Heart right ventricle (tissue), 16 donors: ENCODE data around the gene SH3TC1. TPM values are rescaled to one million over a fixed set of nuclear protein-coding genes. Genes with fewer than 3 reads are reported as not detected.

ENCODE experiments used
- ATAC-seq, 8 donors: fragments of 200-7000 bp; cut with Tn5 transposase; one replicate each; pipeline ENCODE4 v1.9.1; 2020; ENCODE audit warnings: mild to moderate bottlenecking in 8 of 8, moderate library complexity in 8 of 8, moderate number of reproducible peaks in 1 of 8
- DNase-seq, 2 donors: peaks; one replicate each; pipeline ENCODE4 v3.0.0-alpha.2; 2020
- H3K27ac ChIP-seq, 10 donors: fragments of 200-600 bp; sonication (generic) in 2 of 10; one replicate each; pipeline versions ENCODE4 v1.5.0 to v1.8.0; 2020 to 2022; ENCODE audit warnings: mild to moderate bottlenecking in 3 of 10
- H3K27me3 ChIP-seq, 7 donors: fragments of 200-600 bp; one replicate each; pipeline ENCODE4 v1.8.0; 2021 to 2022; ENCODE audit warnings: mild to moderate bottlenecking in 2 of 7
- H3K36me3 ChIP-seq, 9 donors: fragments of 200-600 bp; sonication (generic) in 1 of 9; one replicate each; pipeline versions ENCODE4 v1.5.0 to v1.8.0; 2020 to 2022; ENCODE audit warnings: mild to moderate bottlenecking in 2 of 9
- H3K4me1 ChIP-seq, 9 donors: fragments of 200-600 bp; sonication (generic) in 1 of 9; one replicate each; pipeline versions ENCODE4 v1.5.0 to v1.8.0; 2020 to 2022; ENCODE audit warnings: mild to moderate bottlenecking in 4 of 9
- H3K4me3 ChIP-seq, 10 donors: fragments of 200-600 bp; sonication (generic) in 2 of 10; one replicate each; pipeline versions ENCODE4 v1.5.0 to v1.8.0; 2020 to 2022; ENCODE audit warnings: mild to moderate bottlenecking in 7 of 10, moderate library complexity in 2 of 10
- H3K9me3 ChIP-seq, 11 donors: fragments of 200-600 bp in 10 of 11; sonication (generic) in 2 of 11; one replicate each; pipeline versions ENCODE4 v1.5.0 to v1.8.0; 2013 to 2022; ENCODE audit warnings: mild to moderate bottlenecking in 2 of 11, control low read depth in 1 of 11, moderate library complexity in 1 of 11
- WGBS, 2 donors: extraction: QIAGEN DNeasy Blood & Tissue Kit; methylation state at CpG; one replicate each; pipeline ENCODE4 v1.1.7; 2013; ENCODE audit warnings: inconsistent platforms in 1 of 2; 5-methylcytosine and 5-hydroxymethylcytosine counted together
- intact Hi-C, 10 donors: fragments of 100-400 bp; cut with DNase I; formaldehyde crosslinking; loops; one replicate each; pipeline versions ENCODE4 v1.11.1 to v1.14.2; 2022
- polyA plus RNA-seq, 2 donors: library from polyadenylated mRNA; stranded (reverse); fragments of 200-250 nt; gene quantifications; one replicate each; pipeline ENCODE4 v1.2.3, GENCODE V29; 2013
- total RNA-seq, 10 donors: library from RNA; stranded (reverse); fragmentation: NEBNext Ultra II Directional in 3 of 10; extraction: Animal tissue kit (Norgen Biotek cat#: 25700) in 3 of 10; gene quantifications; one replicate each; pipeline versions ENCODE4 v1.2.1 to v1.2.4, GENCODE V29; 2021 to 2023
- TF ChIP-seq, protein P1 (sequence below), 9 donors: fragments of 200-600 bp; sonication (generic) in 2 of 9; IDR thresholded peaks; one replicate each; pipeline versions ENCODE4 v1.5.0 to v1.8.0; 2021 to 2022; ENCODE audit warnings: antibody characterized with exemption in 9 of 9, mild to moderate bottlenecking in 5 of 9, moderate library complexity in 1 of 9
- donor health status: Arrhythmogenic right ventricular cardiomyopathy.
- donor health status: ischemic (EF 13 %, LVEDD 7.1; RV severe dilation, severe dysfunction).
- donor health status: healthy with polysubstance abuse.
- donor health status: DM: no; HTN: yes; CAD: no.
- donor health status: DM: no; HTN: no; CAD: no.
- donor health status: ischemic (EF 25% LVEDD 6.9; RV normal size, moderate dysfunction).
- donor health status: ischemic (EF 25% LVEDD 5.7; RV mildly dilated, moderate dysfunction).
- donor health status: healthy.
- donor health status: DM: yes; HTN: yes; CAD: no.
- donor health status: Ischemic cardiomyopathy.
- donor health status: ischemic (EF 35%, LVEDD 5.7; RV mildly dilated, moderate dysfunction).
- donor health status: nonischemic (EF 11% LVEDD 7.7; RV severe dilation, severe dysfunction).
- donor health status: DM: yes; HTN: yes; CAD: no.
- donor health status: PGD.
- donor health status: ischemic (EF 29% LVEDD 5.4; RV normal size, mild dysfunction).
- donor health status: nonischemic (EF 23%, LVEDD 6.1; RV moderate dilation, normal function).

Gene SH3TC1
- total and polyA plus RNA-seq, 12 donors: 7.4 to 22.8 (median 11.2) TPM

GRCh38 chr4:8278421-8279287, 79.6 kb downstream of the SH3TC1 start:
- H3K27me3 ChIP-seq: no peaks in the 10 kb centered on the region
- H3K36me3 ChIP-seq: peaks cover 0 to 12% (median 0%) of the 10 kb centered on the region in 9 donors
- H3K9me3 ChIP-seq: no peaks in the 10 kb centered on the region
- 52 to 61% methylated on average over 17 of the region's 17 CpGs for WGBS, 2 donors
- DNase-seq (peak in 1 of 2 donors; percentile 28), ATAC-seq (peak in 1 of 8 donors; percentile 8)
- peaks cover 47 to 84% (median 66%) of the 10 kb centered on the region in 9 donors for H3K4me1 ChIP-seq
- H3K27ac ChIP-seq: peak overlapping the region in 5 of 10 donors; percentile 9 to 39 (median 23)
- TF ChIP-seq, protein P1, sequence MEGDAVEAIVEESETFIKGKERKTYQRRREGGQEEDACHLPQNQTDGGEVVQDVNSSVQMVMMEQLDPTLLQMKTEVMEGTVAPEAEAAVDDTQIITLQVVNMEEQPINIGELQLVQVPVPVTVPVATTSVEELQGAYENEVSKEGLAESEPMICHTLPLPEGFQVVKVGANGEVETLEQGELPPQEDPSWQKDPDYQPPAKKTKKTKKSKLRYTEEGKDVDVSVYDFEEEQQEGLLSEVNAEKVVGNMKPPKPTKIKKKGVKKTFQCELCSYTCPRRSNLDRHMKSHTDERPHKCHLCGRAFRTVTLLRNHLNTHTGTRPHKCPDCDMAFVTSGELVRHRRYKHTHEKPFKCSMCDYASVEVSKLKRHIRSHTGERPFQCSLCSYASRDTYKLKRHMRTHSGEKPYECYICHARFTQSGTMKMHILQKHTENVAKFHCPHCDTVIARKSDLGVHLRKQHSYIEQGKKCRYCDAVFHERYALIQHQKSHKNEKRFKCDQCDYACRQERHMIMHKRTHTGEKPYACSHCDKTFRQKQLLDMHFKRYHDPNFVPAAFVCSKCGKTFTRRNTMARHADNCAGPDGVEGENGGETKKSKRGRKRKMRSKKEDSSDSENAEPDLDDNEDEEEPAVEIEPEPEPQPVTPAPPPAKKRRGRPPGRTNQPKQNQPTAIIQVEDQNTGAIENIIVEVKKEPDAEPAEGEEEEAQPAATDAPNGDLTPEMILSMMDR (IDR thresholded peaks at IDR 0.05): no peak
- intact Hi-C loops: loop anchor here in 1 of 10 donors (10.0 kb wide), 1 partner anchor 126 kb away; no protein-coding TSS in a partner anchor
- no peak overlapping the region for H3K4me3 ChIP-seq

DNA sequence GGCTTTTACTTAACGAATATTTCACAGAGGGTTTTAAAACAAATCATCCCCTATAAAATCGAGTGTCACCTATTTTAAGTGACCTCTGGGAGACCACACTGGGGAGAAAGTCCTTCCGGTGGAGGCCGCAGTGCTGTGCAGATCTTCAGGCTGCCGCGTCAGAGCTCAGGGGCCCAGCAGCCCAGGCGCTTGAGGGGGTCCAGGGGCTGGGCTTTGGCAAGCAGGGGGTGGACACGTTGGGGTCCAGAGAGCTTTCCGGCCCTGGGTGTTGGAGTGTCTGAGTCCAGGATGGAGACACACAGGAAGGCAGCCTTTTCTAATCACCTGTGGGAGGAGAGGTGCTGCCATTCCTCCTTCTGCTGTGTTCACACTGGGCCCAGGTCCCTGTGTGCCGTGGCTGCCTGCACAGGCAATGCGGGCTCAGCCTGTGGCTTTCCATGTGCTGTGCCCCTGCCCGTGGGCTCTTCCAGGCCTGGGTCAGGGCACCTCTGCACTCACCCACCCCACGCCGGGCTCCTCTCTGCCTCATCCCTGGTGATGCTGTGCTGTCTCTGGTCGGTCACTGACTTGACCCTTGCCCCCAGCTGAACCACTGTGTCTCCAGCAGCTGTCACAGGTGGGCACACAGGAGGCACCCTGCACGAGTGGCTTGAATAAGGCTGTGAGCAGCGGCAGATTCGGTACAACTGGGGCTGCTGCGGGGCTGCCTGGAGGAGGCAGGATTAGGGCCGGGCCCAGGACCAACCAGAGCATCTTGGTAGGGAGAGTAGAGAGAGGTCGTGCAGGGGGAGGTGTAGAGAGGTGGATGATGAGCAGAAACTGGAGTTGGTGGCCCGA, 80.4 kb downstream of the SH3TC1 start:
- intact Hi-C loops: loop anchor here in 1 of 10 donors (10.0 kb wide), 1 partner anchor 125 kb away; no protein-coding TSS in a partner anchor
- peak overlapping the region in 2 of 10 donors; percentile 6 to 21 for H3K27ac ChIP-seq

DNA sequence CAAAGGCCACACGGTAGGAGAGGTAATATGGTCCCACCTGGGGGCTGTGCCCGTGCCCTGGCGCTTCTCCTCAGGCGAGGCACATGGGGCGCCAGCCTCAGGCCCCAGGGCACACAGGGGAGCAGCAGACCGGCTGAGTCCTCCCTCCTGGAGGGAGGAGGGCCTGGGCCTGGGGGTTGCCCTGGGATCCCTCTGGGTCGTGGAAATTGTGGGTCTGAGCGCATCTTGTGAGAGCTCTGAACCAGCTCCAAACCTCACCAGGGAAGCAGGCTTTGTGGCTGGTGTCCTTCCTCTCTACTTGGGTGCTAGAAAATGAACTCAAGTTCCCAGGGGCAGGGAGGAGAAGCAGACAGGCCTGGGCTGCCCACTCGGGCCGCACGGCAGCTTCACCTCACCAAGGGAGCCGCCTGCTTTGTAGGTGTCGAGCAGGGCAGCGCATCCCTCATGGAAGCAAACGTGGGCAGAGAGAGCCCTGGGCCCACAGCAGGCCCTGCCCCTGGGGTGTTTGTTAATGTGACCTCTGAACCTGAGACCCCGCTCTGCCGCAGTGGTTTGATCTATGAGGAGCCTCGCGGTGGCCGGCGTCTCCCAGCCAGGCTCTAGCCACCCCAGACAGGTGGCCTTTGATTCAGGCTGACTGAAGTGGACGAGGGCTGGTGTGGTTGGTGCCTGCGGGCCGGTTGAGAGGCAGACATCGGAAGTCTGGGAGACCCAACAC, 81.2 kb downstream of the SH3TC1 start:
- WGBS, 2 donors: 89 to 91% methylated on average over 25 of the region's 25 CpGs
- peak overlapping the region in 1 of 10 donors; percentile 49 for H3K27ac ChIP-seq
- H3K36me3 ChIP-seq: peaks cover 0 to 17% (median 0%) of the 10 kb centered on the region in 9 donors
- intact Hi-C loops: no loop called here
- no peak overlapping the region for H3K4me3 ChIP-seq
- no peaks in the 10 kb centered on the region for H3K27me3 ChIP-seq
- ATAC-seq (no peak), DNase-seq (no peak)
- peaks cover 39 to 76% (median 51%) of the 10 kb centered on the region in 9 donors for H3K4me1 ChIP-seq
- no peaks in the 10 kb centered on the region for H3K9me3 ChIP-seq
- TF ChIP-seq, protein P1 (IDR thresholded peaks at IDR 0.05): no peak

More for the DNA sequence above, 80.4 kb downstream of the SH3TC1 start:
- TF ChIP-seq, protein P1 (IDR thresholded peaks at IDR 0.05): no peak
- ATAC-seq: no peak
- WGBS, 2 donors: 87 to 90% methylated on average over 22 of the region's 22 CpGs
- H3K27me3 ChIP-seq: no peaks in the 10 kb centered on the region
- peaks cover 0 to 17% (median 0%) of the 10 kb centered on the region in 9 donors for H3K36me3 ChIP-seq
- H3K4me1 ChIP-seq: peaks cover 42 to 77% (median 58%) of the 10 kb centered on the region in 9 donors
- H3K9me3 ChIP-seq: no peaks in the 10 kb centered on the region
- no peak overlapping the region for H3K4me3 ChIP-seq
- peak in 1 of 2 donors; percentile 9 for DNase-seq
